Stimulated activated CD8-positive, alpha-beta memory T cell treated with anti-CD3 and anti-CD28 coated beads, Interleukin-2, amount 100 ng/mL, for 48 hours (primary cell): ENCODE results near the gene VCY.
"Not testable (repeated sequence)": the region's sequence is repeated elsewhere in the genome, so short reads cannot be mapped to it uniquely, and the experiment has no call there.

Source experiments
- DNase-seq, 2 donors: peaks; one replicate each; pipeline ENCODE4 v3.0.0-alpha.2; 2020; ENCODE audit warnings: low read depth in 2 of 2

Gene VCY

DNA sequence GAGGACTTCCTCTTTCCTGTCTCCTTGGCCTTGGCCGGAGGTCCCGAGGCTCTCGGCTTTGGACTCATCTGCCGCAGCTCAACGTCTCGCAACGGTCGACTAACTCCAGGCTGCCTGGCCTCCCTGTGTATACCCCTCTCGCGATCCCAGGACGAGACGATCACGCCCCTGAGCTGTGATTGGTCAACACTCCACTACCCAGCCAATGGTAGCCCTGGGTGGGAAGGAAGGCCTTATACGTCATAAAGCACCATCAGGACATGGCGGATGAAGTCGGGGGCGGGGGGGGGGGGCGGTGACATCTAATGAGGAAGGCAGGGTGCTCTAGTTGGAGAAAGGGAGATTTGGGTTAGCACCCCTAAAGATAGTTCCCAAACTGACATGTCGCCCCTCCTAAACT is at the start of gene VCY:
TSS of gene VCY (minus strand) at position 101 of the 400 bp plus-strand sequence. CDS start at position 68, 33 bp downstream.
- not testable (repeated sequence) for DNase-seq

DNA sequence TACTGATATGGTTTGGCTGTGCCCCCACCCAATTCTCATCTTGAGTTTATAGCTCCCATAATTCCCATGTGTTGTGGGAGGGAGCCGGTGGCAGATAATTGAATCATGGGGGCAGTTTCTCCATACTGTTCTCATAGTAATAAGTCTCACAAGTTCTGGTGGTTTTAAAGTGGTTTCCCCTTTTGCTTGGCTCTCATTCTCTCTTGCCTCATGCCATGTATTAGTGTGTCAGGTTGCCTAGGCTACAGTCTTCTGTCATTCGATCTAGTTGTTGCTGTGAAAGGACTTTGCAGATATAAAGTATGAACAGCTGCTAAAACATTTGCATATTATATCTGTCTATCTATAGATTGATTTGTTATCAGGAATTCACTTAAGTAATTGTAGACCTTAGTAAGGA is 44.1 kb upstream of the VCY start:
- DNase-seq: not testable (repeated sequence)

DNA sequence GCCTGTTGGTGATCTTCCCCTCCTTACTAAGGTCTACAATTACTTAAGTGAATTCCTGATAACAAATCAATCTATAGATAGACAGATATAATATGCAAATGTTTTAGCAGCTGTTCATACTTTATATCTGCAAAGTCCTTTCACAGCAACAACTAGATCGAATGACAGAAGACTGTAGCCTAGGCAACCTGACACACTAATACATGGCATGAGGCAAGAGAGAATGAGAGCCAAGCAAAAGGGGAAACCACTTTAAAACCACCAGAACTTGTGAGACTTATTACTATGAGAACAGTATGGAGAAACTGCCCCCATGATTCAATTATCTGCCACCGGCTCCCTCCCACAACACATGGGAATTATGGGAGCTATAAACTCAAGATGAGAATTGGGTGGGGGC is 25.6 kb upstream of the VCY start:
- DNase-seq: not testable (repeated sequence)

DNA sequence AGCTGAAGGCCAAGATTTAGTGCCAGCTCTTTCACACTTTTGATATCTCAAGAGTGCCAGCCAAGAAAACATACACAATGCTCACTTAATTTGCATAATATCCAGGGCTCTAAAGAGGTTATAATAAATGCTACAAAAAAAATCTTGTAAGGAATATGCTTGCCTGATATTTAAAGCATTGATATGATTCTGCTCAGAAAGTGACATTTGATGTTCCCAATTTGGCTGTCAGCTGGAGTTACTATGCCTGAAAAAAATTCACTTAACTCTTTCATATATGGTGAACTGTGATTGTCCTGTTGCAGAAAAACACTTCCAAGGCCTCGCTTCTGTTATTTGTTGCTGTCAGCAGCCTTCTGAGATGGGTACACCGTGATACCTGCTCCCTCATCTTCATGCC is 43.9 kb downstream of the VCY start:
- DNase-seq: not testable (repeated sequence)
